ENCODE measurements around the gene IL1R2.

GRCh38 chr2:101981066-101981465 lies 10.7 kb upstream of the IL1R2 start:
- TF ChIP-seq CTCF (IDR thresholded peaks at IDR 0.05) (no peak), POLR2A (IDR thresholded peaks at IDR 0.05) (no peak)
